IPS-18c (cell line): Measurements from ENCODE around the gene SNED1.

Source experiments
- H3K4me3 ChIP-seq: 2 replicates; pipeline ENCODE4 v1.7.0; 2013; ENCODE audit warnings: low read depth, mild to moderate bottlenecking, low read length, moderate library complexity; ENCODE audit not compliant: insufficient read depth
- H3K9me3 ChIP-seq: one replicate; pipeline ENCODE4 v1.6.1; 2013; ENCODE audit warnings: mild to moderate bottlenecking, low read length, moderate library complexity; ENCODE audit not compliant: control insufficient read depth, insufficient read depth

SNED1 gene

DNA sequence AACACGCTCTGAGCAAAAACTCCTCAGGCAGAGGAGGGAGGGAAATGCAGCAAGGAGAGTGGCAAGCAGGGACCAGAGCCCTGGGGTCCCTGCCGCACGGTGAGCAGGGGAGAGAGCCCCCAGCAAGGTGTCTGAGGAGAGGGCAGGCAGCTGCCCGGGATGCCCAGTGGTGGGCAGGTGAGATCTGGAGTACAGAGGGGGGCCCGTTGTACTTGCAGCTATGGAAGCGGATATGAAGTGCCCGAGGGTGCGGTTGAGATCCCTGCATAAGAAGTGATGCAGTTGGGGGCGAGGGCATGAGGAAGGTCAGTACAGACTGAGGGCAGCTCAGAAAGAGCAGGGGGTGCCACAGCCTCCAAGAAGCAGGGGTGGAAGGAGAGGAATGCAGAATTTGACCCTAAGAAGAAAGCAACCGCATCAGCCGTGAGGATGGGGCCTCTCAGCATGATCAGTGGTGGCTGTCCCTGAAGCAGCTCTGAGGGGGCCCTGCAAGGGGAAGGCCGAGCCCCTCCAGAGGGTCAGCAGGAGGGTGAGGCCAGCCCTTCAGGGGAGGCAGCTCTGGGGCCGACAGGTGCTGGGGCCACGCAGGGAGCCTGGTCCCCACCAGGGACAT lies 74.2 kb downstream of the SNED1 start:
- no peaks in the 10 kb centered on the region for H3K9me3 ChIP-seq
- no peak overlapping the region for H3K4me3 ChIP-seq

DNA sequence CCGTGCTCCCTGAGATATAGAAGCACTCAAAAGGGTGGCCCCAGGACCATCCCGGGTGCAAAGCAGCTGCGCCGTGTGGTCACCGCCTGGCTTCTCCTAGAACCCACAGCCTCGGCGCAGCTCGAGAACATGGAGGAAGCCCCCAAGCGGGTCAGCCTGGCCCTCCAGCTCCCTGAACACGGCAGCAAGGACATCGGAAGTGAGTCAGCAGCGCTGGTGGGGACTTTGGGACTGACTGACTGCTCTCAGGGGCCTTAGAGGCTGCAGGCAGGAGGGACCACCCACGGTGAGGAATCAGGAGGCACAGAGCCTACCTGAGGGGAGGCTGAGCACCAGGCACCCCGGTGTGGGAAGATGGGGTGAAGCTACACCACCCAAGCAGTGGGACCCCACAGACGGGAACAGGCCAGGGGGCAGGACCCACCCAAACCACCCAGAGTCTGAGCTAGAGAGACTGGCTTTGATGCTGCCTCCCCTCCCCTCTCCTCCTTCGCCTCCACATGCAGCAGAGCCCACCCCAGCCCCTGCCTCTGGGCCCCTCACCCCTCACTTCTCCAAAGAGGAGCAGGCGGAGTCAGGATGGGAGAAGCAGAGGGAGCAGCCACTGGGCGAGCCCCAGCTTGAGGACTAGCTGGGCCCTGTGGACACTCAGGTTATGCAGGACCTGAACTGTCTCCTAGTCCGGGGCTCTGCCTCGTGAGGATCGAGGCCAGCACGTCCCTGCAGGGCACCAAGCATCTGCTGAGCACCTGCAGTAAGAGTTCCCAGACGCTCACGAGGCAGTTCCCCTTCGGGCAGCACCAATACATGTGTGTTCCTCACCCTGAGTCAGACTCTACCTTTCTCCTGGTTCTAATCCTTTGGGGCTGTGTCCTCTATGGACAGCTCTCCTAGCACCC lies 75.0 kb downstream of the SNED1 start:
- no peaks in the 10 kb centered on the region for H3K9me3 ChIP-seq

GRCh38 chr2:241074065-241074818 lies 75.8 kb downstream of the SNED1 start:
- H3K4me3 ChIP-seq, result no peak overlapping the region
- no peaks in the 10 kb centered on the region for H3K9me3 ChIP-seq

More for the DNA sequence above, 75.0 kb downstream of the SNED1 start:
- no peak overlapping the region for H3K4me3 ChIP-seq

- H3K4me3 ChIP-seq, result no peak overlapping the region
- H3K9me3 ChIP-seq, result no peaks in the 10 kb centered on the region
Observed at GRCh38 chr2:241074901-241075540, 76.6 kb downstream of the SNED1 start.

DNA sequence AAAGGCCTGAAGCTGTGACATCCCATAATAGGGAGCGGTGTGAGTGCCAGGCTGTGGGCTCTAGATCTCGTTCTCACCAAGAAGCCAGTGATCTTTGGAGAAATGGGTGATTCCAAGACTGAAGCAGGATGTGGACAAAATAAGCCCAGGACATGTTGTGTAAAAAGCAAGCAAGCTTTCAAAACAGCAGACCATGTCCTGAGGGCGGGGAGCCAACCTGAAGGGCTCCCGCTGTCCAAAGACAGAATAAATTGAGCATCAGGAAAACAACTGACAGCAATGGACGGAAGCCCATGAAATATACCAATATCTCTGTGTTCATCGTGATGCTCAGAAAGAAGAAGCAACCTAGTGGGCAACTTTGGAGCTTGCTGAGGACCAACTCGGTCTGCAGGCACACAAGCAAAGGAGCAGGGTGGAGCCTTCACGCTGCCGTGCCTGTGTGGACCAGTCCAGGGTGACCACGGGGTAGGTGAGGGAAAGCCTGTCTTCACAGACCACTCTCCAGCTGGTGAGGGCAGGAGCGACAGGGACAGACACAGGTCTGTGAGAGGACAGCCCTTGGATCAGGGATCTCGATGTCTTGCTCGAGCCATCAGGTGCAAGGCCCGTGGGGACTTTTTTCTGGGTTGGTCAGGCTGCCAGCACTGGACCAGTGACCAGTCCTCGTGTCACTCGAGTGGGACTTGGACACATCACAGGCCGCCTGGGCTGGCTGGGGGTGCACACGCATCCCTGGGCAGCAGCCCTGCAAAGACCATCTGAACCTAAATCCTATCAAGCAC lies 82.2 kb downstream of the SNED1 start:
- no peaks in the 10 kb centered on the region for H3K9me3 ChIP-seq
- no peak overlapping the region for H3K4me3 ChIP-seq

- H3K9me3 ChIP-seq, result no peaks in the 10 kb centered on the region
- no peak overlapping the region for H3K4me3 ChIP-seq
Observed at GRCh38 chr2:241081190-241081642, 82.8 kb downstream of the SNED1 start.

DNA sequence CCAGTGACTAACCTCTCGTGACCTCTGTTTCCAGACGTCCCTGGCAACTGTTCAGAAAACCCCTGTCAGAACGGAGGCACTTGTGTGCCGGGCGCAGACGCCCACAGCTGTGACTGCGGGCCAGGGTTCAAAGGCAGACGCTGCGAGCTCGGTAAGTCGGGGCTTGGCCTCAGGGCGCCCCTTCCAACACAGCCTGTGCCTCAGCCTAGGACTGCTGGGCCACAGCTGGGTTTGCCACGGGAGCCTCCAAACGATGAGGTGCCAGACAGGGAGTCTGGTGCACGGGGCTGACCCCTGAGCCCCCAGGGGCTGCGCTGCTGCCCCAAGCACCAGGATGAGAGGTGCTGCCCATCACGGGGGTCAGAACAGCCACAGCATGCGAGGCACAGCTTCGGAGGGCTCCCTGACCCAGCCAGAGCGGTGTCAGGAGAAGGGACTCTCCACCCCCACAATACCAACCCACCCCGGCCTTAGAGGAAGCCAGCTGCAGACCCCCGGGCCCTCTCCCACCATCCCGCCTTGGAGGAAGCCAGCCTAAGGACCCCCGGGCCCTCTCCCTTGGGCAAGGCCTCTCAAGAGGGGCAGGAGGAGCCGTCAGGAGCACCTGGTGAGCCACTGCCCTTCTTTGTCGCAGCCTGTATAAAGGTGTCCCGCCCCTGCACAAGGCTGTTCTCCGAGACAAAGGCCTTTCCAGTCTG lies 83.4 kb downstream of the SNED1 start:
- Histone ChIP-seq H3K9me3 (no peaks in the 10 kb centered on the region), H3K4me3 (no peak overlapping the region)

DNA sequence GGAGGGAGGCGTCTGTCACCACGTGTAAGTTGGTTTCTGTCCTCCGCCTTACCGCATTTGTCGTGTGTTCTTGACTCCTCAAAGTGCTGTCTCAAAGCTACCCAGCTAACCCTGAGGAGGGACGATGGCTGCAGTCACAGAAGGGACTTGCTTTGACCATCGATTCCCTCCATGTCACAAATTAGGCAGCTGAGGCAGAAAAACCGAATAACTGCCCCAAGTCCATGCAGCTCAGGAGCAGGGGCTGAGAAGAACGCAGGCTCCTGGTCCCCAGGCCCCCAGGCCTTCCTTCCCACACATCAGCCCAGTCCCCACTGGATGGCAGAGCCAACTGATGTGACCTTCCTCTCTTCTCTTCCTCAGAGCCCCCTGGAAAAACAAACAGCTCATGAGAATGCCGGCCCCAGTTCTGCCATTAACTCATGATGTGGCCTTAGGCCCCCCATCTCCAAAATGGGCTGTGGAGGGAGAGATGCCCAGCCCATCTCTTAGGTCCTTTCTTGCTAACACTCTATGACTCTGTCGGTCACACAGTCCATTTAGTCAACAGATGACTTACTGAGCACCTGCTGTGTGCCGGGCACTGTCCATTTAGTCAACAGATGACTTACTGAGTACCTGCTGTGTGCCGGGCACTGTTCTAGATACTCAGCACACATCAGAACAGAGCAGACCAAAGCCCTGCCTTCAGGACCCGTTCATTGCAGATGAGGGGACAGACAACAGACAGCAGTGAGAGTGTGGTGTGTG lies 84.1 kb downstream of the SNED1 start:
- Histone ChIP-seq H3K9me3 (no peaks in the 10 kb centered on the region), H3K4me3 (no peak overlapping the region)

DNA sequence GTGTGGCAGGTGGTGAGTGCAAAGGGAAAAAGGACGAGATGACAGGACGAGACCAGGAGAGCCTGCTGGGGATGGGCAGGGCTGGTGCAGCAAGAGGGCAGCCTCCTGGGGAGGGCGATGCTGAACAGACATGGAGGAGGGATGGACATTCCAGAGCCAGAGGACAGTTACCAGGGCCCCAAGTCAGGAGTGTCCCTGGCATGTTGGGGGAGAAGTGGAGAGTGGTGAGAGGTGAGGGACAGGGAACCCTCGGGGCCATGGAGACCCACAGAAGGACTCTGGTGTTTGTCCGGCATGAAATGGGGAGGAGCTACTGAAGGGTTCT lies 84.6 kb downstream of the SNED1 start:
- Histone ChIP-seq H3K4me3 (no peak overlapping the region), H3K9me3 (peaks cover 2% of the 10 kb centered on the region)

DNA sequence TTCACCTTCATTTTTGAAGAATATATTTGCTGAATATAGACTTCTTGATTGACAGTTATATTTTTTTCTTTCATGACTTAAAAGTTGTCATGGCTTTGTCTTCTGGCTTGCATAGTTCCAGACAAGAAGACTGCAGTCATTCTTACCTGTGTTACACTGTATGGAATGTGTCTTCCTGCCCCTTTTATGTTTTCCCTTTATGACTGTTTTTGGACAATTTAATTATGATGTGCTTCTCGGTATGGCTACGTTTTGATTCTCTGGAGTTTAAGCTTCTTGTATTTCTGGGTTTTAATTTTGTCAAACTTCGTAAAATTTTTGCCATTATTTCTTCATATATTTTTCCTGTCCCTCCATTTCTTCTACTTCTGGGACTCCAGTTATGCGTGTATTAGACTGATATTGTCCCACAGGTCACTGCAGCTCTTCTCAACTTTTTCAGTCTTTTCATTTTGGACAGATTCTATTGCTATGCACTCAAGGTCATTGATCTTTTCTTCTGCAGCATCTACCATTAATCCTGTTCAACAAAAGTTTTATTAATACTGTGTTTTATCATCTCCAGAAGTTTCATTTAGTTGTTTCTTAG lies 86.5 kb downstream of the SNED1 start:
- no peak overlapping the region for H3K4me3 ChIP-seq

GRCh38 chr2:241087420-241088268 lies 89.2 kb downstream of the SNED1 start:
- peaks cover 2% of the 10 kb centered on the region for H3K9me3 ChIP-seq
- H3K4me3 ChIP-seq, result no peak overlapping the region

More for the DNA sequence above, 86.5 kb downstream of the SNED1 start:
- H3K9me3 ChIP-seq, result peaks cover 2% of the 10 kb centered on the region

GRCh38 chr2:241088376-241088775 lies 90.0 kb downstream of the SNED1 start:
- peaks cover 2% of the 10 kb centered on the region for H3K9me3 ChIP-seq
- no peak overlapping the region for H3K4me3 ChIP-seq

DNA sequence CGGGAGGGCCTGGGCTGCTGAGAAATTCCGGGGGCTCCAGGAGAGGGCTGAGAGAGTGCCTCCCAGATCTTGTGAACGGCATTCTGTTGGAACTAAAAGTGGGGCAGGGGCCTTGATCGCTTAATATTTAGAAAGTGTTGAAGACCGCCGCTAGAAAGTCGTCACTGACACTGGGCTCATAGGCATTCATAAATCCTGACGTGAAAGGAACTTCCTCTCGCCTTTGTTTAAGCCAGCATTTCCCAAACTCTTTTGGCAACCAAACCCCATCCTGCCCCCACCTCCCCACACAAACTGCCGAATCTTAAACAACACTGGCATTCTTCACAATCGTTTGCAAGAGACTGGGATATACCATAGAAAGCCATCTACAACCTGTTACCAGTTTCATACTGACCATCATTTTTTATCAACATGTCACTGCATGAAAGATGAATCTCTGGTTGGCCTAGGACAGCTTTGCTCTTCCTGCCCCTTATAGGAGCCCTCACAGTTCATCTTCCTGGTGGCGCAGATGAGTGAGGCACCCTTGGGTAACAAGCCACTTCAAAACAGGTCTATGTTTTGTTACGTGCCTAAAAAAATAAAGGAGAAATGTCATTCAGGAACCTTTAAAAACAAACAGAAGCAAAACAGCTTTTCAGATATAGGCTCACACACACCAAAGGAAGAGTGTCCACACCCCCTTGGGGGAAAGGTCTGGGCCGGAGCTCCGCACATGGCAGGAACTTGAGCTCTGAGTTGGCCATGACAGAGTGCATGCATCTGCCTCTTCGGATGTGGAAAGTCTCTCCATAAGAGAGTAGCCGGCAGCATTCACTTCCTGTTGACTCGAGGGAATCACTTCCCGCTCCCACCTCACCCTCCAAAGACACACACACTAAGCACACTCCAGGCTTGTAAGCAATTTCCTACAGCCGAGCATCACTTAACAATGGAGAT lies 90.6 kb downstream of the SNED1 start:
- H3K4me3 ChIP-seq, result no peak overlapping the region

GRCh38 chr2:241091201-241091600 lies 92.8 kb downstream of the SNED1 start:
- H3K4me3 ChIP-seq, result no peak overlapping the region

More for the DNA sequence above, 90.6 kb downstream of the SNED1 start:
- H3K9me3 ChIP-seq, result peaks cover 2% of the 10 kb centered on the region

More at GRCh38 chr2:241091201-241091600, 92.8 kb downstream of the SNED1 start:
- H3K9me3 ChIP-seq, result peaks cover 2% of the 10 kb centered on the region
